PFSK-1 (cell line): ENCODE results near the gene IGLL1.

Experiments used
- FOXP2 ChIP-seq: optimal IDR thresholded peaks from 2 replicates; pipeline ENCODE3; 2011; ENCODE audit warnings: borderline replicate concordance, control low read depth, inconsistent platforms; ENCODE audit not compliant: insufficient read depth; ENCODE audit errors: extremely low read length, extremely low read depth
- POLR2AphosphoS5 ChIP-seq: IDR thresholded peaks from 2 replicates; pipeline ENCODE4 v1.6.1; 2012; ENCODE audit warnings: low read depth, mild to moderate bottlenecking, control low read depth, low read length, moderate library complexity
- SIN3A ChIP-seq: IDR thresholded peaks from 2 replicates; pipeline ENCODE4 v1.6.1; 2012; ENCODE audit warnings: mild to moderate bottlenecking, low read length, moderate library complexity, borderline replicate concordance; ENCODE audit not compliant: insufficient read depth
- TAF1 ChIP-seq: IDR thresholded peaks from 2 replicates; pipeline ENCODE4 v1.6.1; 2012; ENCODE audit warnings: low read length, control low read depth, borderline replicate concordance; ENCODE audit not compliant: insufficient read depth
- TF ChIP-seq, protein P1 (sequence below), 2 experiments: IDR thresholded peaks; 2 replicates each; pipeline versions ENCODE4 v1.6.1 to v1.8.0; 2011 to 2012; ENCODE audit warnings: low read depth in 2 of 2, low read length in 2 of 2, control low read depth in 1 of 2, inconsistent platforms in 1 of 2, mild to moderate bottlenecking in 1 of 2, moderate library complexity in 1 of 2; ENCODE audit not compliant: insufficient read depth in 1 of 2

Gene IGLL1

GRCh38 chr22:23533771-23534191, 46.3 kb downstream of the IGLL1 start:
- TF ChIP-seq, protein P1, sequence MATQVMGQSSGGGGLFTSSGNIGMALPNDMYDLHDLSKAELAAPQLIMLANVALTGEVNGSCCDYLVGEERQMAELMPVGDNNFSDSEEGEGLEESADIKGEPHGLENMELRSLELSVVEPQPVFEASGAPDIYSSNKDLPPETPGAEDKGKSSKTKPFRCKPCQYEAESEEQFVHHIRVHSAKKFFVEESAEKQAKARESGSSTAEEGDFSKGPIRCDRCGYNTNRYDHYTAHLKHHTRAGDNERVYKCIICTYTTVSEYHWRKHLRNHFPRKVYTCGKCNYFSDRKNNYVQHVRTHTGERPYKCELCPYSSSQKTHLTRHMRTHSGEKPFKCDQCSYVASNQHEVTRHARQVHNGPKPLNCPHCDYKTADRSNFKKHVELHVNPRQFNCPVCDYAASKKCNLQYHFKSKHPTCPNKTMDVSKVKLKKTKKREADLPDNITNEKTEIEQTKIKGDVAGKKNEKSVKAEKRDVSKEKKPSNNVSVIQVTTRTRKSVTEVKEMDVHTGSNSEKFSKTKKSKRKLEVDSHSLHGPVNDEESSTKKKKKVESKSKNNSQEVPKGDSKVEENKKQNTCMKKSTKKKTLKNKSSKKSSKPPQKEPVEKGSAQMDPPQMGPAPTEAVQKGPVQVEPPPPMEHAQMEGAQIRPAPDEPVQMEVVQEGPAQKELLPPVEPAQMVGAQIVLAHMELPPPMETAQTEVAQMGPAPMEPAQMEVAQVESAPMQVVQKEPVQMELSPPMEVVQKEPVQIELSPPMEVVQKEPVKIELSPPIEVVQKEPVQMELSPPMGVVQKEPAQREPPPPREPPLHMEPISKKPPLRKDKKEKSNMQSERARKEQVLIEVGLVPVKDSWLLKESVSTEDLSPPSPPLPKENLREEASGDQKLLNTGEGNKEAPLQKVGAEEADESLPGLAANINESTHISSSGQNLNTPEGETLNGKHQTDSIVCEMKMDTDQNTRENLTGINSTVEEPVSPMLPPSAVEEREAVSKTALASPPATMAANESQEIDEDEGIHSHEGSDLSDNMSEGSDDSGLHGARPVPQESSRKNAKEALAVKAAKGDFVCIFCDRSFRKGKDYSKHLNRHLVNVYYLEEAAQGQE (IDR thresholded peaks at IDR 0.05; ENCODE audit: insufficient read depth in 1 of 2, low read depth in 2 of 2, low read length in 2 of 2): no peak
- no peak for TF ChIP-seq SIN3A
- TF ChIP-seq POLR2AphosphoS5: no peak
- TF ChIP-seq FOXP2: no peak
- no peak for TF ChIP-seq TAF1

DNA sequence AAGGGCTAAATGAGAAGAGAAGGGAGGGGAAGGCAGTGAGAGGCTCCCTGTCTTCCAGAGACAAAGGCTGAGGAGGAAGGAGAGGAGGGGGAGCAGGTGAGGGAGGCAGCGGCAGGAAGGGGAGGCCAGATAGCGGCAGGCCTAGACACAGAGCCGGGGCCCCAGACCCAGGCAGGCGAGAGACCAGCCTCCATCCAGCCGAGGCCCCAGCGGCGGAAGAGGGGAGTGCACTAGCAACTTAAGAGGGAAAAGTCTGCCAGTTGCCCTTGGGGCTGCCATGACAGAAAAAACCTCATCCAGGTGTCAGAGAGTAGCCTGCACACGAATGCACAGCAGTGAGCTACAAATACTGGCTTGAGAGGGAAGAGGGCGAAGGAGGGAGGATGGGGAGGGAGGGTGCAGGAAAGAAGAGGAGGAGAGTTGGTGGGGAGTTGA, 46.7 kb downstream of the IGLL1 start:
- TF ChIP-seq POLR2AphosphoS5: no peak
- TF ChIP-seq, protein P1 (IDR thresholded peaks at IDR 0.05; ENCODE audit: insufficient read depth in 1 of 2, low read depth in 2 of 2, low read length in 2 of 2): no peak
- no peak for TF ChIP-seq TAF1
- no peak for TF ChIP-seq SIN3A
- TF ChIP-seq FOXP2: no peak

GRCh38 chr22:23532731-23533130, 47.4 kb downstream of the IGLL1 start:
- TF ChIP-seq TAF1 (no peak), FOXP2 (no peak)

GRCh38 chr22:23531966-23532705, 48.0 kb downstream of the IGLL1 start:
- TF ChIP-seq FOXP2 (no peak), TAF1 (no peak), POLR2AphosphoS5 (no peak), SIN3A (no peak)
- TF ChIP-seq, protein P1 (IDR thresholded peaks at IDR 0.05; ENCODE audit: insufficient read depth in 1 of 2, low read depth in 2 of 2, low read length in 2 of 2): no peak

GRCh38 chr22:23531283-23531956, 48.7 kb downstream of the IGLL1 start:
- TF ChIP-seq TAF1 (no peak), SIN3A (no peak), FOXP2 (no peak)
- TF ChIP-seq, protein P1 (IDR thresholded peaks at IDR 0.05; ENCODE audit: insufficient read depth in 1 of 2, low read depth in 2 of 2, low read length in 2 of 2): no peak
